Body of pancreas (tissue), 4 donors: ENCODE results near the gene DHX16. TPM values are rescaled to one million over a fixed set of nuclear protein-coding genes. Genes with fewer than 3 reads are reported as not detected.

Source experiments
- ATAC-seq: fragments of 150-250 bp; one replicate; pipeline ENCODE4 v1.9.1; 2016
- DNase-seq, 4 donors: peaks; one replicate each; pipeline ENCODE4 v3.0.0-alpha.2; 2019
- H3K27ac ChIP-seq, 4 donors: fragments of 200-600 bp; sonication (generic); 1 replicate in 3 of 4; 2 replicates in 1 of 4; pipeline versions ENCODE4 v1.5.1 to v1.6.1; 2016 to 2019; ENCODE audit warnings: mild to moderate bottlenecking in 1 of 4, mixed read lengths in 1 of 4, moderate library complexity in 1 of 4
- H3K27me3 ChIP-seq, 2 donors: fragments of 200-600 bp; sonication (generic); one replicate each; pipeline ENCODE4 v1.6.0; 2016; ENCODE audit warnings: mild to moderate bottlenecking in 1 of 2
- H3K36me3 ChIP-seq, 2 donors: fragments of 200-600 bp; sonication (generic); replicated peaks in 1 of 2; 2 replicates each; pipeline ENCODE4 v1.5.1; 2016; ENCODE audit warnings: low read depth in 2 of 2; ENCODE audit not compliant: insufficient read depth in 1 of 2
- H3K4me1 ChIP-seq: fragments of 200-600 bp; sonication (generic); one replicate; pipeline ENCODE4 v1.6.0; 2016
- H3K4me3 ChIP-seq, 2 donors: fragments of 200-600 bp; sonication (generic); 1 replicate in 1 of 2; 2 replicates in 1 of 2; pipeline ENCODE4 v1.5.1; 2016 to 2019
- H3K9me3 ChIP-seq, 3 donors: fragments of 200-600 bp; sonication (generic); 1 replicate in 2 of 3; 2 replicates in 1 of 3; pipeline ENCODE4 v1.5.1; 2016
- CTCF ChIP-seq, 7 experiments: fragments of 450-650 bp in 4 of 7; fragments of 200-600 bp in 3 of 7; sonication (generic) in 3 of 7; IDR thresholded peaks; one replicate each; pipeline ENCODE4 v1.5.1; 2016 to 2019; ENCODE audit warnings: antibody characterized with exemption in 7 of 7
- POLR2A ChIP-seq, 3 donors: fragments of 450-650 bp; IDR thresholded peaks; one replicate each; pipeline ENCODE4 v1.6.1; 2016; ENCODE audit warnings: antibody characterized with exemption in 3 of 3, mild to moderate bottlenecking in 2 of 3
- WGBS, 2 donors: methylation state at CpG; one replicate each; pipeline ENCODE4 v1.1.5; 2017; 5-methylcytosine and 5-hydroxymethylcytosine counted together
- intact Hi-C: fragments of 100-400 bp; cut with DNase I; formaldehyde crosslinking; loops from one replicate; pipeline ENCODE4 v1.15.1; 2023
- total RNA-seq, 2 donors: library from RNA; depleted of rRNA; stranded (reverse); fragments of >200 nt; gene quantifications; one replicate each; pipeline ENCODE4 v1.1.0, GENCODE V29; 2016

The DHX16 gene
- total RNA-seq, 2 donors from 2014 or later: 12.2 to 24.4 TPM

DNA sequence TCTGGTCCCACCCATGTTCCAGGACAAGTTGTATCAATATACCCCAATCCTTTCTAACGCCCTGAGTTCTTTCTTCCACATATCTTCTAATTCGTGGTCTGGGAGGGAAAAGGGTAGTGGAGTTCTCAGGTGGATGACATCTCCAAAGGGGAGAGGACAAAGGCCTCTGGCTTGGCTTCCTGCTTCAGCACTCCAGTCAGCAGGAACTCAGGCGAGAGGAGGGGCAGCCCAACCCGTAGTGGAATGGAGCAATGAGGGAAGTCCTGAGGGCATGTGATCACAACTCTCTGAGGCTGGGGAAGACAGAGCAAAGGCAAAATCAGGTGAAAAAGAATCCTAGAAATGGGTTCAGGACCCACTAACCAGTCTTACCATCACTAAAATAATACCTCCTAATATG lies 27.5 kb upstream of the DHX16 start:
- no peak for ATAC-seq
- TF ChIP-seq CTCF (IDR thresholded peaks at IDR 0.05) (no peak), POLR2A (IDR thresholded peaks at IDR 0.05) (no peak)
- Histone ChIP-seq H3K4me1 (peaks cover 11% of the 10 kb centered on the region), H3K4me3 (no peak overlapping the region), H3K9me3 (no peaks in the 10 kb centered on the region), H3K36me3 (no peaks in the 10 kb centered on the region), H3K27me3 (no peaks in the 10 kb centered on the region), H3K27ac (no peak overlapping the region)
- intact Hi-C loops: no loop called here
- 61 to 83% methylated on average over 4 of the region's 4 CpGs for WGBS, 2 donors
- DNase-seq: peak in 1 of 4 donors; percentile 38

- ATAC-seq: no peak
- Histone ChIP-seq H3K36me3 (no peaks in the 10 kb centered on the region), H3K4me1 (peaks cover 30% of the 10 kb centered on the region), H3K9me3 (no peaks in the 10 kb centered on the region), H3K4me3 (no peak overlapping the region), H3K27me3 (no peaks in the 10 kb centered on the region), H3K27ac (peak overlapping the region in 3 of 4 donors; percentile 70 to 77 (median 75))
- no peak for TF ChIP-seq POLR2A (IDR thresholded peaks at IDR 0.05)
- 93 to 94% methylated on average over 5 of the region's 5 CpGs for WGBS, 2 donors
- no peak for DNase-seq
- intact Hi-C loops: no loop called here
Observed at GRCh38 chr6:30696432-30696831, 23.6 kb upstream of the DHX16 start.

- intact Hi-C loops: no loop called here
- TF ChIP-seq CTCF (IDR thresholded peaks at IDR 0.05): no peak
- TF ChIP-seq POLR2A (IDR thresholded peaks at IDR 0.05): no peak
- H3K27ac ChIP-seq: peak overlapping the region; percentile 64 to 98 (median 82)
- DNase-seq (no peak), ATAC-seq (no peak)
- H3K4me1 ChIP-seq: peaks cover 66% of the 10 kb centered on the region
- H3K27me3 ChIP-seq: no peaks in the 10 kb centered on the region
- H3K4me3 ChIP-seq: peak overlapping the region in 1 of 2 donors; percentile 62
- H3K9me3 ChIP-seq: no peaks in the 10 kb centered on the region
- H3K36me3 ChIP-seq: no peaks in the 10 kb centered on the region
- 9 to 11% methylated on average over 8 of the region's 8 CpGs for WGBS, 2 donors
Observed at GRCh38 chr6:30691208-30691847, 18.5 kb upstream of the DHX16 start.

DNA sequence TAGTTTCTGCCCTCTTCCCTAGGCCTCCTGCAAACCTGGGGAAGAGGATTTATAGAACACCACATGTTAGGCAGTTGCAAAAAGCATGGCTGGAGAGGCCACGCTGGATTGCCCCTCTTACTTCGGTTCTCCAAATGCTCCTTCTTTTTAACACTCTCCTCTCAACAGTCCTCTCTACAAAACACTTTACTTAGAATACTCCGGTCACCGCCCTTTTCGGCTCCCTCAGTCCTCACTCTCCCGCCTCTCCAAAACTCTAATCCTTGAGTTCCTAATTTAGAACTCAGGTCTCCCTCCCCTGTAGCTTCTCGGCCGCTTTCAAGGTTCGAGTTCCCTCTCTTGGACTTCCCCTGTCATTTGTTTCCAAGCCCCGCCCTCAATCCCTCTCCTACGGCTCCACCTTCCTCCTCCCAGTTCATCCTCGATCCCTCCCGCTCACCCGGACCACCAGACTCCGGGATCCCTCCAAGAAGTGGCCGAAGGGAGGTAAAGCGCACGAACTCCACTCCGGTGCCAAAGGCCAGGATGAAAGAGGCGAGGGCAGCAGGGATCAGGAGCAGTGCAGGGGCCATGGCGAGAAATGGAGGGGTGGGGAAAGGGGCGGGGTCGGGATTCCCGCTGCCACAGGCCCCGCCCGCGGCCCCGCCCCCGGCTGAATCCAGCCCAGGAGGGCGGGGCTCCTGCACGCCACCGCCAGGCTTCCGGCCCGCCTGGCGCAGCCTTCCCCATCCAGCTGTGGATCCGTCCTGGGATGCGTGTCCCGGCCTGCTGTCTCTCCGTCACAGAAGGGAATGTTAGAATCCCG lies 17.8 kb upstream of the DHX16 start, which contains the start of gene NRM:
Gene NRM, minus strand, starts transcription at position 582 of the 805 bp plus-strand sequence. Its CDS starts 10 bp downstream, at position 572.
- intact Hi-C loops: no loop called here
- 1% methylated on average over 24 to 40 of the region's 40 CpGs for WGBS, 2 donors
- Histone ChIP-seq H3K4me1 (peaks cover 66% of the 10 kb centered on the region), H3K36me3 (no peaks in the 10 kb centered on the region), H3K27me3 (no peaks in the 10 kb centered on the region), H3K4me3 (peak within 1 kb of the TSS; percentile 61 to 62), H3K9me3 (no peaks in the 10 kb centered on the region), H3K27ac (peak within 1 kb of the TSS; percentile 64 to 98 (median 82))
- ATAC-seq: peak; percentile 74
- DNase-seq: peak; percentile 83 to 90 (median 88)
- TF ChIP-seq POLR2A (IDR thresholded peaks at IDR 0.05) (peak in 2 of 3 donors; percentile 42 to 44), CTCF (IDR thresholded peaks at IDR 0.05) (no peak)

DNA sequence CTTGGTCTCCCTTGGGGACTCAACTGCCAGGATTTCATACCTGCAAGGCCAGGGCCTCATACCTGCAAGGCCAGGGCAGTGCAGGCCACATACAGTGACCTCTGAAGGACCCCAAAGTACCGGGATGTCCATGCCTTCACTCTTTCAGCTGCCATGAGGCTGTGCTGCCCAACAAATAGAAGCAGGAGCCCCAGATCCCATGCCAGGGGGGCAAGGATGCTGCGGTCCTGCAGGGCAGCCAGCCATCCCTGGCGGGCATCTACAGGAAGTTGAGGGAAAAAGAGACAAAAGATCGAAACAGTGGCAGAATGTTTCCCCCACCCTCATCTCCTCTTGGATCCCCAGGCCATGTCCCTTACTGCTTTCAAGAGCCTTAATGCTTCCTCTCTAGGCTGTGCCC lies 17.2 kb upstream of the DHX16 start:
- WGBS, 2 donors: 48 to 50% methylated on average over 4 of the region's 4 CpGs
- H3K36me3 ChIP-seq: no peaks in the 10 kb centered on the region
- TF ChIP-seq CTCF (IDR thresholded peaks at IDR 0.05) (no peak), POLR2A (IDR thresholded peaks at IDR 0.05) (no peak)
- H3K9me3 ChIP-seq: no peaks in the 10 kb centered on the region
- peaks cover 66% of the 10 kb centered on the region for H3K4me1 ChIP-seq
- no peak overlapping the region for H3K4me3 ChIP-seq
- peak overlapping the region; percentile 64 to 98 (median 82) for H3K27ac ChIP-seq
- no peak for ATAC-seq
- H3K27me3 ChIP-seq: no peaks in the 10 kb centered on the region
- intact Hi-C loops: no loop called here
- no peak for DNase-seq
